IMR-90 (cell line): ENCODE data around the gene ATXN1. TPM values are rescaled to one million over a fixed set of nuclear protein-coding genes. Genes with fewer than 3 reads are reported as not detected.

ENCODE experiments used
- ATAC-seq: fragments of 200-7000 bp; cut with Tn5 transposase; 2 replicates; pipeline ENCODE4 v1.9.1; 2020; ENCODE audit warnings: low read depth, mild to moderate bottlenecking, moderate library complexity
- BruUV-seq: library from RNA; stranded (reverse); fragments of 400-500 nt; replicated peaks from 2 replicates; lab custom pipeline; 2021; lab: Mats Ljungman, UMichigan
- CTCF ChIA-PET: fragments of 300-600 bp; formaldehyde crosslinking; extraction: SDS; loops from one replicate; lab custom pipeline; 2021; ENCODE audit warnings: antibody characterized with exemption; lab: Yijun Ruan, JAX
- POLR2A ChIA-PET: fragments of 300-600 bp; sonication (Branson Sonifier 250); formaldehyde crosslinking; loops from one replicate; lab custom pipeline; 2022; ENCODE audit warnings: antibody characterized with exemption; ENCODE audit not compliant: unreplicated experiment; lab: Charles Lee
- DNase-seq: peaks from one replicate; pipeline ENCODE4 v3.0.0; 2013
- H2AFZ ChIP-seq: replicated peaks from 2 replicates; pipeline ENCODE3; 2013; ENCODE audit warnings: low read length, mild to moderate bottlenecking; ENCODE audit not compliant: poor library complexity
- H2AK5ac ChIP-seq: 2 replicates; pipeline ENCODE4 v1.6.1; 2013; ENCODE audit warnings: low read depth, low read length, inconsistent platforms
- H2AK9ac ChIP-seq: replicated peaks from 2 replicates; pipeline ENCODE3; 2013; ENCODE audit warnings: mild to moderate bottlenecking, low read depth, low read length, moderate library complexity; ENCODE audit not compliant: poor library complexity
- H2BK120ac ChIP-seq: 2 replicates; pipeline ENCODE4 v1.6.1; 2013; ENCODE audit warnings: low read depth, low read length, inconsistent platforms
- H2BK15ac ChIP-seq: 3 replicates; pipeline ENCODE4 v1.6.1; 2013; ENCODE audit warnings: low read depth, low read length, inconsistent platforms
- H2BK20ac ChIP-seq: 2 replicates; pipeline ENCODE4 v1.6.1; 2013; ENCODE audit warnings: low read depth, mild to moderate bottlenecking, inconsistent platforms, low read length, moderate library complexity
- H2BK5ac ChIP-seq: 2 replicates; pipeline ENCODE4 v1.6.1; 2013; ENCODE audit warnings: mild to moderate bottlenecking, low read depth, low read length, inconsistent platforms; ENCODE audit not compliant: poor library complexity, severe bottlenecking
- H3K14ac ChIP-seq: replicated peaks from 2 replicates; pipeline ENCODE4 v1.6.1; 2013; ENCODE audit warnings: low read depth, low read length, inconsistent platforms
- H3K18ac ChIP-seq: 2 replicates; pipeline ENCODE4 v1.6.1; 2013; ENCODE audit warnings: low read depth, low read length, control low read depth
- H3K23ac ChIP-seq: 2 replicates; pipeline ENCODE4 v1.6.1; 2013; ENCODE audit warnings: low read depth, low read length, inconsistent platforms
- H3K27ac ChIP-seq: 2 replicates; pipeline ENCODE4 v1.5.1; 2013; ENCODE audit warnings: mild to moderate bottlenecking, control low read depth, low read length; ENCODE audit not compliant: insufficient read depth
- H3K27me3 ChIP-seq: 2 replicates; pipeline ENCODE4 v1.6.1; 2013; ENCODE audit warnings: low read length; ENCODE audit not compliant: control insufficient read depth, insufficient read depth
- H3K36me3 ChIP-seq: 2 replicates; pipeline ENCODE4 v1.6.1; 2013; ENCODE audit warnings: low read length, mixed read lengths; ENCODE audit not compliant: control insufficient read depth, insufficient read depth
- H3K4ac ChIP-seq: 2 replicates; pipeline ENCODE4 v1.6.1; 2013; ENCODE audit warnings: low read depth, low read length, inconsistent platforms
- H3K4me1 ChIP-seq: 2 replicates; pipeline ENCODE4 v1.6.1; 2013; ENCODE audit warnings: low read length, mixed read lengths; ENCODE audit not compliant: control insufficient read depth, insufficient read depth
- H3K4me2 ChIP-seq: 2 replicates; pipeline ENCODE4 v1.6.1; 2013; ENCODE audit warnings: low read depth, mild to moderate bottlenecking, control low read depth, low read length, moderate library complexity
- H3K4me3 ChIP-seq: 2 replicates; pipeline ENCODE4 v1.5.1; 2013; ENCODE audit warnings: low read depth, mild to moderate bottlenecking, control low read depth, low read length, moderate library complexity; ENCODE audit not compliant: insufficient read depth
- H3K56ac ChIP-seq: 2 replicates; pipeline ENCODE4 v1.6.1; 2013; ENCODE audit warnings: low read length, inconsistent platforms; ENCODE audit not compliant: insufficient read depth; ENCODE audit errors: extremely low read depth
- H3K79me1 ChIP-seq, 2 experiments: 2 replicates each; pipeline ENCODE4 v1.6.1; 2013; ENCODE audit warnings: low read length in 2 of 2, inconsistent platforms in 1 of 2, low read depth in 1 of 2
- H3K9ac ChIP-seq: 2 replicates; pipeline ENCODE4 v1.6.1; 2013; ENCODE audit warnings: low read depth, low read length, control low read depth
- H3K9me1 ChIP-seq: 2 replicates; pipeline ENCODE4 v1.6.1; 2013; ENCODE audit warnings: low read length, inconsistent platforms; ENCODE audit not compliant: insufficient read depth
- H3K9me3 ChIP-seq: 2 replicates; pipeline ENCODE4 v1.6.1; 2013; ENCODE audit warnings: low read length; ENCODE audit not compliant: control insufficient read depth, insufficient read depth
- H4K20me1 ChIP-seq: 2 replicates; pipeline ENCODE4 v1.6.1; 2013; ENCODE audit warnings: low read length, inconsistent platforms; ENCODE audit not compliant: insufficient read depth
- H4K5ac ChIP-seq: 2 replicates; pipeline ENCODE4 v1.6.1; 2013; ENCODE audit warnings: mild to moderate bottlenecking, low read depth, low read length, control low read depth
- H4K8ac ChIP-seq, 2 experiments: 2 replicates each; pipeline ENCODE4 v1.6.1; 2013; ENCODE audit warnings: low read depth in 2 of 2, low read length in 2 of 2, control low read depth in 1 of 2, inconsistent platforms in 1 of 2
- H4K91ac ChIP-seq: 2 replicates; pipeline ENCODE4 v1.6.1; 2013; ENCODE audit warnings: low read depth, low read length, inconsistent platforms; ENCODE audit not compliant: insufficient read depth
- WGBS, 2 experiments: methylation state at CpG; one replicate each; pipeline versions ENCODE4 v1.1.5 to v1.1.7; 2013; ENCODE audit warnings: missing lambda C conversion rate in 2 of 2; ENCODE audit not compliant: insufficient read length in 1 of 2; ENCODE audit errors: extremely low coverage in 2 of 2; 5-methylcytosine and 5-hydroxymethylcytosine counted together
- dilution Hi-C: fragments of 300-500 bp; cut with HindIII; formaldehyde crosslinking; loops from one replicate; pipeline ENCODE4 v1.14.3; 2018; ENCODE audit warnings: low sequenced_read_pairs; ENCODE audit not compliant: unreplicated experiment
- in situ Hi-C: fragments of 300-500 bp; cut with MboI; formaldehyde crosslinking; loops from 3 replicates; pipeline ENCODE4 v1.14.3; 2019; ENCODE audit warnings: low sequenced_read_pairs, inconsistent platforms, mixed read lengths
- intact Hi-C: fragments of 100-400 bp; cut with micrococcal nuclease; formaldehyde crosslinking; loops from 2 replicates; pipeline ENCODE4 v1.10.0; 2022
- polyA plus RNA-seq, 3 experiments: library from polyadenylated mRNA; depleted of rRNA; stranded (reverse); fragments of >200 nt; gene quantifications; 2 replicates each; pipeline ENCODE4 v1.2.3, GENCODE V29; 2012; ENCODE audit warnings: low replicate concordance in 1 of 3
- total RNA-seq: library from RNA; depleted of rRNA; stranded (reverse); fragments of >200 nt; gene quantifications from 2 replicates; pipeline ENCODE4 v1.2.3, GENCODE V29; 2012
- TF ChIP-seq, protein P1 (sequence below): fragments of 150-350 bp; IDR thresholded peaks from 2 replicates; pipeline ENCODE4 v1.6.1; 2017; ENCODE audit warnings: mild to moderate bottlenecking, antibody characterized with exemption, low read length, low read depth

Gene ATXN1
- total and polyA plus RNA-seq, 2 of the 4 experiments (the other 2 are of a cell fraction): 7.3 to 11.1 TPM

DNA sequence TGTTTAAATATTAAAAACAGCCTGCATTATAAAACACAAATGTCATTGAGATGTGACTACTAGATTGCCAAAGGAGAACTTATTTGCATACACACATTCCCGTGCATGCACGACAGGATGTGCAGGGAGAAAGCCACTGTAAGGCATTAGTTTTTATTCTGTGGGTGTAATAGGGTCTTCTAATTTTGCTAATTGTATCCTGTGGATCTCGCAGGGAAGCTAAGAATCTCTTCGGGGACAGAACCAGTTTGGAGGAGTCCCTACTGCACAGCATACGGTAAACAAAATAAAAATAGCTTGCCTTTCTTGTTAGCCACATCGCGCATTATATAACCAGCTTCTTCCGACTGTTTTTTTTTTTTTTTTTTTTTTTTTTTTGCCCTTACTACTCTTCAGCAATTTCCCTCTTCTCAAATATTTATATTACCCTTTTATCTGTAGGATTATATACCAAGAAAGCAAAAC, 2.0 kb downstream of the ATXN1 start:
- Histone ChIP-seq H3K9ac (peak overlapping the region; percentile 86), H3K4me1 (peaks cover 4% of the 10 kb centered on the region), H2BK120ac (peak overlapping the region; percentile 86), H3K36me3 (peaks cover 2% of the 10 kb centered on the region; the same call in 1 of the 2 replicates), H3K9me1 (no peaks in the 10 kb centered on the region), H3K4me3 (peak overlapping the region; percentile 91), H3K4me2 (peak overlapping the region; percentile 96), H3K18ac (peak overlapping the region; percentile 50), H3K14ac (peak overlapping the region; percentile 86), H3K4ac (peak overlapping the region; percentile 86; the same call in 1 of the 2 replicates), H3K27ac (peak overlapping the region; percentile 92), H2BK5ac (peak overlapping the region; percentile 96), H2AK5ac (no peak overlapping the region), H2AK9ac (peak overlapping the region; percentile 85), H2BK15ac (no peak overlapping the region), H3K56ac (peak overlapping the region; percentile 66; the same call in 1 of the 2 replicates), H3K9me3 (no peaks in the 10 kb centered on the region), H4K5ac (0 out of 2 replicates have a peak overlapping the region, but pooled peaks have one; percentile 1), H4K20me1 (peaks cover 28% of the 10 kb centered on the region), H4K8ac (peak overlapping the region in 1 of 2 experiments; percentile 41; a peak in 1 of 4 replicates), H2AFZ (no peak overlapping the region), H4K91ac (peak overlapping the region; percentile 67), H3K79me1 (peaks cover 0 to 37% of the 10 kb centered on the region in 2 experiments; a peak in 3 of 4 replicates), H2BK20ac (no peak overlapping the region), H3K23ac (peak overlapping the region; percentile 74; the same call in 1 of the 2 replicates), H3K27me3 (no peaks in the 10 kb centered on the region)
- no CpG with 5 or more reads among the region's 8 CpGs for WGBS, 2 experiments
- intact Hi-C loops: no loop called here
- ATAC-seq (no peak), DNase-seq (no peak)
- no TSS peak for BruUV-seq
- TF ChIP-seq, protein P1, sequence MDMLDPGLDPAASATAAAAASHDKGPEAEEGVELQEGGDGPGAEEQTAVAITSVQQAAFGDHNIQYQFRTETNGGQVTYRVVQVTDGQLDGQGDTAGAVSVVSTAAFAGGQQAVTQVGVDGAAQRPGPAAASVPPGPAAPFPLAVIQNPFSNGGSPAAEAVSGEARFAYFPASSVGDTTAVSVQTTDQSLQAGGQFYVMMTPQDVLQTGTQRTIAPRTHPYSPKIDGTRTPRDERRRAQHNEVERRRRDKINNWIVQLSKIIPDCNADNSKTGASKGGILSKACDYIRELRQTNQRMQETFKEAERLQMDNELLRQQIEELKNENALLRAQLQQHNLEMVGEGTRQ: no peak
- ChIA-PET CTCF (interaction anchor here (0.9 kb wide), 1 partner anchor 37 kb away, joined by 3 read pairs; no protein-coding TSS in a partner anchor), POLR2A (interaction anchor here (0.6 to 0.7 kb wide), 5 partner anchors 137 to 305 kb away, joined by 3 to 10 read pairs (median 5); no protein-coding TSS in a partner anchor)
- dilution Hi-C loops: no loop called here
- in situ Hi-C loops: no loop called here
